ENCODE measurements around the gene BRD1.

BRD1 gene

DNA sequence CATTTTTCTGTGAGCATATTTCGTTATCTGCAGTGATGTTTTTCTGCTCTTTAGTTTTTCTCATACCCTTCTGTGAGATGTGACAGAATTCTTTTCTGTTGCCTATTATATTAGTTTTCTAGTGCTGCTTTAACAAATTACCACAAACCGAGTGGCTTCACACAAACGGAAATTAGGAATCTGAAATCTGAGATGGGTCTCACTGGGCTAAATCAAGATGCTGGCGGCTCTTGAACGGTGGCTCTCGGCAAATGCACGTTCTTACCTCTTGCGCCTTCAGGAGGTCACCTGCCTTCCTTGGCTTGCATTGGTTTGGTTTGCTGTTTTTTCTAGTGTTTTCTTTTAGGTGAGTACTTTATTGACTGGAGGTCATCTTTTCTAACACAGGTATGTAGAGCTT lies 39.0 kb upstream of the BRD1 start:
- no peak for DNase-seq

DNA sequence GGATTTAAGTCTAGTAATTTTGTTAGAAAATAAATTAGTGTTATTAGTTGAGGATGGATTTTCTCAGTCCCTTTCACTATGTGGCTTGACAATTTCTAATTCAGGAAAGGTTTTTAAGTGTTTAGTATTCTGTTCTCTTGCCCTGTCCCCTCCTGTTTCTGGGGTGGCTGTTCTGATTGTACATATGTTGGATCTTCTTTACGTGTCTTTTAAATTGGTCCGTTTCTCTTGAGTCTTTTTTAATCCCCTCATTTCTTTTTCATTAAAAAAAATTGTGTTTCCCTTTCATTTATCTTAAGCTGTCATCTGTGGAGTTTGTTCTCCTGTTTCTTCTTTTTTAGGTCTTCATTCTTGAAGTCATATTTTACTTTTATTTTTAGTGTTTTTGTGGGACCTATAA lies 38.5 kb upstream of the BRD1 start:
- Histone ChIP-seq H3K9ac (ENCODE audit: low read length) (no peak overlapping the region), H2BK120ac (ENCODE audit: low read depth, low read length) (no peak overlapping the region), H3K4me3 (ENCODE audit: insufficient read depth in 1 of 2, low read depth in 1 of 2, low read length in 2 of 2) (no peak overlapping the region), H3K36me3 (ENCODE audit: control insufficient read depth in 1 of 2, insufficient read depth in 2 of 2, low read depth in 1 of 2, low read length in 2 of 2) (peaks cover 7 to 21% of the 10 kb centered on the region in 2 experiments), H4K8ac (ENCODE audit: low read length) (no peak overlapping the region), H3K4me2 (ENCODE audit: low read length, poor library complexity, severe bottlenecking) (no peak overlapping the region), H2BK5ac (ENCODE audit: low read depth, low read length, poor library complexity, severe bottlenecking) (no peak overlapping the region), H2BK15ac (ENCODE audit: low read depth, poor library complexity, severe bottlenecking) (no peak overlapping the region), H2AK5ac (ENCODE audit: low read length, severe bottlenecking) (no peak overlapping the region), H3K27me3 (ENCODE audit: control insufficient read depth in 1 of 2, insufficient read depth in 1 of 2, low read length in 2 of 2) (no peaks in the 10 kb centered on the region), H3K9me3 (ENCODE audit: control insufficient read depth, low read length) (peaks cover 39% of the 10 kb centered on the region), H3K4ac (ENCODE audit: low read depth in 1 of 2, low read length in 2 of 2) (no peak overlapping the region), H4K91ac (ENCODE audit: low read length) (no peak overlapping the region), H3K79me1 (replicated peaks; ENCODE audit: low read length, poor library complexity, severe bottlenecking) (peaks cover 20% of the 10 kb centered on the region), H3K23ac (ENCODE audit: low read length in 2 of 2) (no peak overlapping the region), H3K27ac (ENCODE audit: low read length, poor library complexity, severe bottlenecking) (no peak overlapping the region), H2BK12ac (ENCODE audit: low read length in 2 of 2) (no peak overlapping the region), H3K4me1 (ENCODE audit: control insufficient read depth, insufficient read depth, low read depth, low read length) (peaks cover 5% of the 10 kb centered on the region), H2AFZ (ENCODE audit: low read depth, low read length) (no peak overlapping the region), H3K14ac (ENCODE audit: low read length in 2 of 2) (no peak overlapping the region), H3K18ac (ENCODE audit: low read depth in 1 of 2, low read length in 2 of 2) (no peak overlapping the region)
- no peak for DNase-seq
- no CpG with 5 or more reads among the region's 2 CpGs for WGBS

More for the DNA sequence above, 39.0 kb upstream of the BRD1 start:
- Histone ChIP-seq H3K4me3 (ENCODE audit: insufficient read depth in 1 of 2, low read depth in 1 of 2, low read length in 2 of 2) (no peak overlapping the region), H3K9ac (ENCODE audit: low read length) (no peak overlapping the region), H2BK12ac (ENCODE audit: low read length in 2 of 2) (no peak overlapping the region), H3K79me1 (replicated peaks; ENCODE audit: low read length, poor library complexity, severe bottlenecking) (peaks cover 20% of the 10 kb centered on the region), H3K18ac (ENCODE audit: low read depth in 1 of 2, low read length in 2 of 2) (no peak overlapping the region), H2BK120ac (ENCODE audit: low read depth, low read length) (no peak overlapping the region), H3K4me1 (ENCODE audit: control insufficient read depth, insufficient read depth, low read depth, low read length) (peaks cover 5% of the 10 kb centered on the region), H2BK15ac (ENCODE audit: low read depth, poor library complexity, severe bottlenecking) (no peak overlapping the region), H3K27me3 (ENCODE audit: control insufficient read depth in 1 of 2, insufficient read depth in 1 of 2, low read length in 2 of 2) (no peaks in the 10 kb centered on the region), H2AK5ac (ENCODE audit: low read length, severe bottlenecking) (no peak overlapping the region), H3K23ac (ENCODE audit: low read length in 2 of 2) (no peak overlapping the region), H3K14ac (ENCODE audit: low read length in 2 of 2) (no peak overlapping the region), H3K9me3 (ENCODE audit: control insufficient read depth, low read length) (peaks cover 39% of the 10 kb centered on the region), H4K8ac (ENCODE audit: low read length) (no peak overlapping the region), H3K4me2 (ENCODE audit: low read length, poor library complexity, severe bottlenecking) (no peak overlapping the region), H3K4ac (ENCODE audit: low read depth in 1 of 2, low read length in 2 of 2) (no peak overlapping the region), H3K36me3 (ENCODE audit: control insufficient read depth in 1 of 2, insufficient read depth in 2 of 2, low read depth in 1 of 2, low read length in 2 of 2) (peaks cover 7 to 21% of the 10 kb centered on the region in 2 experiments), H2AFZ (ENCODE audit: low read depth, low read length) (no peak overlapping the region), H4K91ac (ENCODE audit: low read length) (no peak overlapping the region), H2BK5ac (ENCODE audit: low read depth, low read length, poor library complexity, severe bottlenecking) (no peak overlapping the region), H3K27ac (ENCODE audit: low read length, poor library complexity, severe bottlenecking) (no peak overlapping the region)
- WGBS = 87% methylated on average over 7 of the region's 8 CpGs

DNA sequence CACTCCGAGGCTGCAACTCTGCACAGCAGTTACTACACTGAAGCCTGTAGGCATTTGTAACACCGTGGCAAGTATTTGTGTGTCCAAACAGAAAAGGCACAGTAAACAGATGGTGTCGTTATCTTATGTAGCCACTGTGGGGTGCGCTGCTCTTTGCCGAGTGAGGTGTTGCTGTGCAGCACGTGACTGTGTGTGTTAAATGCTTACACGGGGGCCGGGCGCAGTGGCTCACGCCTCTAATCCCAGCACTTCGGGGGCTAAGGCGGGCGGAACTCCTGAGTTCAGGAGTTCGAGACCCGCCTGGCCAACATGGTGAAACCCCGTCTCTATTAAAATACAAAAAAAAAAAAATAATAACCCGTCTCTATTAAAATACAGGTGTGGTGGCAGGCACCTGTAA lies 37.5 kb upstream of the BRD1 start:
- Histone ChIP-seq H4K91ac (ENCODE audit: low read length) (no peak overlapping the region), H2BK12ac (ENCODE audit: low read length in 2 of 2) (no peak overlapping the region), H2BK5ac (ENCODE audit: low read depth, low read length, poor library complexity, severe bottlenecking) (no peak overlapping the region), H3K36me3 (ENCODE audit: control insufficient read depth in 1 of 2, insufficient read depth in 2 of 2, low read depth in 1 of 2, low read length in 2 of 2) (peaks cover 7 to 21% of the 10 kb centered on the region in 2 experiments), H2AK5ac (ENCODE audit: low read length, severe bottlenecking) (no peak overlapping the region), H4K8ac (ENCODE audit: low read length) (no peak overlapping the region), H3K14ac (ENCODE audit: low read length in 2 of 2) (no peak overlapping the region), H2BK120ac (ENCODE audit: low read depth, low read length) (no peak overlapping the region), H3K27ac (ENCODE audit: low read length, poor library complexity, severe bottlenecking) (no peak overlapping the region), H3K4me3 (ENCODE audit: insufficient read depth in 1 of 2, low read depth in 1 of 2, low read length in 2 of 2) (no peak overlapping the region), H3K27me3 (ENCODE audit: control insufficient read depth in 1 of 2, insufficient read depth in 1 of 2, low read length in 2 of 2) (no peaks in the 10 kb centered on the region), H3K4me1 (ENCODE audit: control insufficient read depth, insufficient read depth, low read depth, low read length) (peaks cover 5% of the 10 kb centered on the region), H3K9ac (ENCODE audit: low read length) (no peak overlapping the region), H3K79me1 (replicated peaks; ENCODE audit: low read length, poor library complexity, severe bottlenecking) (peaks cover 20% of the 10 kb centered on the region), H3K4ac (ENCODE audit: low read depth in 1 of 2, low read length in 2 of 2) (no peak overlapping the region), H2BK15ac (ENCODE audit: low read depth, poor library complexity, severe bottlenecking) (no peak overlapping the region), H3K9me3 (ENCODE audit: control insufficient read depth, low read length) (peaks cover 37% of the 10 kb centered on the region), H3K4me2 (ENCODE audit: low read length, poor library complexity, severe bottlenecking) (no peak overlapping the region), H3K18ac (ENCODE audit: low read depth in 1 of 2, low read length in 2 of 2) (no peak overlapping the region), H3K23ac (ENCODE audit: low read length in 2 of 2) (no peak overlapping the region), H2AFZ (ENCODE audit: low read depth, low read length) (no peak overlapping the region)
- 93% methylated on average over 15 of the region's 17 CpGs for WGBS
- no peak for DNase-seq

DNA sequence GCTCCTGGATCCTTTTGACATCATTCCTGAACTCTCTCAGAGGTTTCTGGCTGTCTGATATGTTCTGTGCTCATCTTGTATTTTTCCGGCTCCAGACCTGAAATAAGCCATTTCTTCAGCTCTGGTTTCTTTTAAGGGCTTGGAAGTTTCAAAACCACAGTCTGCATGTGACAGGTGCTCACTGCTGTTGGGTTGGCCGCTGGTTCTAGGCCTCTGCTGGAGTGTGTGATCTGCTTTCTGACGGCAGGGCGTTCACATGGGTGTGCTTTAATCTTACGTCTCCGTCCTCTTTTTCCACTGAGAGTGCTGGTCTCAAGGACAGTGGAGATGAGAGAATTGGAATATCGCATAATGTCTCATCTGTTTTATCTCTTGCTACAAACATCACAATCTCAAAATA lies 36.3 kb upstream of the BRD1 start:
- no peak overlapping the region for H2BK120ac ChIP-seq (ENCODE audit: low read depth, low read length)
- no peak overlapping the region for H3K14ac ChIP-seq (ENCODE audit: low read length in 2 of 2)

More for the DNA sequence above, 36.3 kb upstream of the BRD1 start:
- H3K27ac ChIP-seq (ENCODE audit: low read length, poor library complexity, severe bottlenecking) = no peak overlapping the region
- H3K79me1 ChIP-seq (replicated peaks; ENCODE audit: low read length, poor library complexity, severe bottlenecking) = peaks cover 18% of the 10 kb centered on the region
- no peak overlapping the region for H2BK5ac ChIP-seq (ENCODE audit: low read depth, low read length, poor library complexity, severe bottlenecking)
- H3K18ac ChIP-seq (ENCODE audit: low read depth in 1 of 2, low read length in 2 of 2) = no peak overlapping the region
- H3K9me3 ChIP-seq (ENCODE audit: control insufficient read depth, low read length) = peaks cover 25% of the 10 kb centered on the region
- no peak overlapping the region for H3K4me2 ChIP-seq (ENCODE audit: low read length, poor library complexity, severe bottlenecking)
- H3K27me3 ChIP-seq (ENCODE audit: control insufficient read depth in 1 of 2, insufficient read depth in 1 of 2, low read length in 2 of 2) = no peaks in the 10 kb centered on the region
- peaks cover 5% of the 10 kb centered on the region for H3K4me1 ChIP-seq (ENCODE audit: control insufficient read depth, insufficient read depth, low read depth, low read length)
- H2AFZ ChIP-seq (ENCODE audit: low read depth, low read length) = no peak overlapping the region
- H3K9ac ChIP-seq (ENCODE audit: low read length) = no peak overlapping the region
- H2BK15ac ChIP-seq (ENCODE audit: low read depth, poor library complexity, severe bottlenecking) = no peak overlapping the region
- H3K4me3 ChIP-seq (ENCODE audit: insufficient read depth in 1 of 2, low read depth in 1 of 2, low read length in 2 of 2) = no peak overlapping the region
- no peak overlapping the region for H2BK12ac ChIP-seq (ENCODE audit: low read length in 2 of 2)
- no peak overlapping the region for H3K4ac ChIP-seq (ENCODE audit: low read depth in 1 of 2, low read length in 2 of 2)
- DNase-seq = no peak
- 96% methylated on average over 2 of the region's 7 CpGs for WGBS
- no peak overlapping the region for H4K91ac ChIP-seq (ENCODE audit: low read length)
- H4K8ac ChIP-seq (ENCODE audit: low read length) = no peak overlapping the region
- no peak overlapping the region for H2AK5ac ChIP-seq (ENCODE audit: low read length, severe bottlenecking)
- H3K23ac ChIP-seq (ENCODE audit: low read length in 2 of 2) = no peak overlapping the region
- peaks cover 4 to 18% of the 10 kb centered on the region in 2 experiments for H3K36me3 ChIP-seq (ENCODE audit: control insufficient read depth in 1 of 2, insufficient read depth in 2 of 2, low read depth in 1 of 2, low read length in 2 of 2)

All from mesenchymal stem cell (in vitro differentiated cells and primary cell).